GM18519 (cell line): ENCODE measurements around the gene CES3.

ENCODE experiments used
- ATAC-seq: cut with Tn5 transposase; IDR thresholded peaks from one replicate; pipeline ENCODE4 v1.9.1; 2021; ENCODE audit warnings: mild to moderate bottlenecking, moderate library complexity; ENCODE audit not compliant: unreplicated experiment, low FRiP score

Gene CES3

GRCh38 chr16:66961065-66961744 lies at the start of gene CES3:
TSS of gene CES3 (plus strand) at chr16:66961266. CDS start at chr16:66961308, 42 bp downstream.
- peak; percentile 68 for ATAC-seq

- no peak for ATAC-seq
These were observed 49.3 kb upstream of the CES3 start for GRCh38 chr16:66911801-66912200.

- no peak for ATAC-seq
These were observed 48.0 kb upstream of the CES3 start for GRCh38 chr16:66913081-66913480.

- no peak for ATAC-seq
These were observed 47.4 kb upstream of the CES3 start for GRCh38 chr16:66913711-66914110.

- ATAC-seq: no peak
These were observed 46.5 kb upstream of the CES3 start for GRCh38 chr16:66914541-66914940.

GRCh38 chr16:66915041-66915440 lies 46.0 kb upstream of the CES3 start:
- ATAC-seq: no peak

DNA sequence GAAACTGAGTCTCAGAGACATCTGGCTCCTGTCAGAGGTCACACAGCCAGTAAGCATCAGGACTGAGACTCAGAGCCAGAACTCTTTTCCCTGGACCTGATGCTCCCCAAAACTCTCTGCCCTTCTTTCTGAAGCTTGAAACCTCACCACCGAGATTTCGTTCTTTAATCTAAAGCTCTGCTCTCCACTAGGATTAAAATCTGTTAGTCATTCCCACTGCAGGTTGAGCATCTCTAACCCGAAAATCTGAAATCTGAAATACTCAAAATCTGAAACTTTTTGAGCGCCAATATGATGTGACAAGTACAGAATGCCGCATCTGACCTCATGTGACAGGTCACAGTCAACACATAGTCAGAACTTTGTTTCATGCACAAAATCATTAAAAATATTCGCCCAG lies 44.5 kb upstream of the CES3 start:
- no peak for ATAC-seq

GRCh38 chr16:66917741-66918140 lies 43.3 kb upstream of the CES3 start:
- no peak for ATAC-seq

- ATAC-seq: no peak
These were observed 42.7 kb upstream of the CES3 start for GRCh38 chr16:66918355-66918754.

DNA sequence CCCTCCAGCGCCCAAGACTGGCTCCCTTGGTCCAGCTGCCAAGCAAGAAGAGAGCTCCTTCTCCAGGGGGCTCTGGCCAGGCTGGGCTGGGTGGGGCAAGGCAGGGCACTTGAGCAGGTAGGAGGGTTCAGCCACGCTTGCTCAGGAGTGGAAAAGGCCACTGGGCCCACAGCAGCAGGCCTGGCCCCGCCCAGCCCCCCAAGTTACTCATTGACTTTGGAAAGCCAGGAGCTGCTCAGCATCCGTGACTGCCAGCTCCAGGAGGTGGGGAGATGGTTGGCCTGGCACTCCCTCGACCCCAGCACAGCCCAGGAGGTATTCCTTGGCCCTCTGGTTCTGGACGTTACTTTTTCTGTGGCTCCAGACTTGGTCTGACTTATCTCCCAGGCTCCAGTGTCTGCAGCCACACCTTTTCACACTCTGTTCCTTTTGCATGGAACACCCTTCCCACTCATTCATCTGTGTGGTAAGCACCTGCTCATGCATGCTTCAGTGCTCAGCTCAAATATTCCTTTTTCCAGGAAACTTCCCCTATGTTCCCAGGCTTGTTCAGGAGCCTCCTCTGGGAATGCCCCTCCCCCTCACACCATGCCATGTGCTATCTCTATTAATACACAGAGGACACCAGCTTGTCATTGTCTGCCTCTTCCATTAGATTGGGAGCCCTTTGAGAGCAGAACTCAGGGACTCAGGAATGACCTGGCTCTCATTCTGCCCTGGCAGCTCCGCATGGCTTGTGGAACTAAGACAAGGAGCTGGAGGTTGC lies 42.1 kb upstream of the CES3 start, which contains the start of gene CDH16:
Gene CDH16 (minus strand): TSS at position 83 of the 766 bp plus-strand sequence. CDS start 820 bp downstream, outside the sequence.
- no peak for ATAC-seq

DNA sequence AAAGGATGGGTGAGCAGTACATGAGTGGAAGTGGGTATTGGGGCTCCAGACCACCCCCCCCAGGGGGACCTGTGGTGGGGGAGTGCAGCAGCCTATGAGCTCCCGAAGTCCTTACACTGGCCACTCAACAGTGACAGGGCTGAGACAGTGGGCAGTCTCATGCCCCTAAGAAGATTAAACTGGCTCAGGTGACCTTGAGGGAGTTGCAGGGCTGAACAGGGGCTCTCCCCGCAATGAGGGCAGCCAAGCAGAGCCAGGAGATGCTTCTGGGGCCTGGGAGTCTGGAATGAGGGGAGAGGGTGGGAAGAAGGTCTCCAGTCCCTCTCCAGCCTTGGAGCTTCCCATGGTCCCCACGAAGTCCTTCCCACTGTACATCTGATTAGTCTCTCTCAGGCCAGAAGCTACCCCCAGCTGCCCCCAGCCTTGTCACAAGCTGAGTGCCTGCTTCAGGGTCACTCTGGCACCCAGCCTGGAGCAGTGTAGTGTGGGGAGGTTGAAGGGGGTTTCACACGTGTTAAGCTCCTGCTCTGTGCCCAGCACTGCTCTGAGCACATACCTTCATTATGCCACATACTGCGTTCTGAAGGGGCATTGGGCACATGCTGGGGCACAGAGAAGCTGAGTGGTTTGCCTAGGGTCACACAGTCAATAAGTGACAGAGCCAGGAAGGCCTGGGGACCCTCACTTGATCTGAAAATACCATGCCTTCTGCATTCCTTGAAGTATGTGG lies 41.3 kb upstream of the CES3 start:
- ATAC-seq: no peak

DNA sequence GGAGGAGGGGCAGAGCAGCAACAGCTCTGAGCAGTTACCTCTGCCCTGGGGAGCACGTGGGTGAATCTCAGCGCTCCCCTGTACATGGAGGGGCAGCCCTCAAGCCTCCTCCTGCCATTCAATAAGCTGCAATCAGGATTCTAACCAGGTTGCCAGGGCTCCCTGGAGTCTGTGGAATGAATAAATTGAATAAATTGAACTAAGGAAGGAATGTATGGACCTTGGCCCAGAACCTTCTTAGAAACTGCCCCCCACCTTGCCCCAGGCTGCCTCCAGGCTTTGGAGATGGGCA lies 40.8 kb upstream of the CES3 start:
- no peak for ATAC-seq

GRCh38 chr16:66920924-66921680 lies 40.0 kb upstream of the CES3 start:
- no peak for ATAC-seq

- no peak for ATAC-seq
These were observed 39.2 kb upstream of the CES3 start for GRCh38 chr16:66921729-66922450.

GRCh38 chr16:66923247-66923731 lies 37.8 kb upstream of the CES3 start:
- no peak for ATAC-seq

- ATAC-seq: no peak
These were observed 37.2 kb upstream of the CES3 start for GRCh38 chr16:66923866-66924265.

DNA sequence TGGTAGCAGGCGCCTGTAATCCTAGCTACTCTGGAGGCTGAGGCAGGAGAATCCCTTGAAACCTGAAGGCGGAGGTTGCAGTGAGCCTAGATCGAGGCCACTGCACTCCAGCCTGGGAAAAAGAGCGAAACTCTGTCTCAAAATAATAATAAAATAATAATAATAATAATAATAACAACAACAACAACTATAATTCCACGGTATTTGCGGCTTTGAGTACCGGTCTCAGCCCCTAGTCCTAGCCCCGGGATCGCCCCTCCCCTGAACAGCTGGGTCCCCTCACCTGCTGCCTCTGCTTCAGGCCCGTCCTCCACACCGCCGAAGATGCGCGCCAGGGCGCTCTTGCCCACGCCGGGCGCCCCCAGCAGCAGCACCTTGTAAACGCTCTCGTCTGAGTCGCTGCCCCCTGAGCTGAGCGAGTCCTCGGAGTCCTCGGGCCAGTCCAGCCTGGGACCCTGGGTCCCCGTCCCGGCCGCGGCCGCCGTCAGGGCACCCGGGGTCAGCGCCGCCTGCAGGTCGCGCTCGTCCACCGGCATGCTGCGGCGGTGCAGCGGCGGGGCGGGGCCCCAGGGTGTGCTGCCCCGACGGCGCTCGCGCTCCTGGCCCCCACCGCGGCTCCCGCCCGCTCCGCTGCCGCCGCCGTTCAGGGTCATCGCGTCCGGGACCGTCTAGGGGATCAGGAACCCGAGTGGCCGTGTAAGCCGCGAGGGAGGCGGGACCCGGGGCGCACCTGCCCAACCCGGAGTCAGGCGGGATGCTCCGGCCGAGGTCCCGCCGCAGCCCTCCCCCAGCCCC lies 36.3 kb upstream of the CES3 start:
- no peak for ATAC-seq

DNA sequence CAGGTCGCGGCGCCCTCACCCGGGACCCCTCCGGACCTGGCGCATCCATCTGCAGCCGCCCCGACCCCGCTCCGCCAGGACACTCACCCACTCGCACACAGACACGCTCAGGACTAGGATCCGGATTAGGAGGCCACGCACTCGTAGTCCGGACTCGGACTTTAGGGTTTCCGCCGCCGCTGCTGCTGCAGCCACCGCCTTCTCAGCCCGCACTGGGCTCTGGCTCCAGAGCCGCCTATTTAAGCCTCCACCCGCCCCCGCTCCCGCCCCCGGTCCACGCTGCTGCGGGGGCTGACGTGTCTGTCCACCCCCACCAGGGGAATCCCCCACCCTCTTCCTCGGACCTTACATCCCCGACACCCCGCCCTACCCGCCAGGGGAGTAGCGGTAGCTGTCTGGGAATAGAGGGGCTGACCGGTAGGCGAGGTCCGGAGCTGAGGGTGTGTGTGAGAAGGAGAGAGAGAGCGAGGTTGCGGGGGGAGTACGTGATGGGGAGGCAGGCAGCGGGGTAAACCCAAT lies 35.7 kb upstream of the CES3 start, which contains the start of gene RRAD:
Gene RRAD (minus strand): TSS at position 214 of the 519 bp plus-strand sequence. CDS start 356 bp downstream, outside the sequence.
- ATAC-seq: no peak
